Measurements from ENCODE around the gene FHOD3. TPM values are rescaled to one million over a fixed set of nuclear protein-coding genes. Genes with fewer than 3 reads are reported as not detected.

Gene FHOD3
- total and polyA plus RNA-seq, 2 donors (not counting 1 experiment from before 2014, with no cell fraction given) = not detected

GRCh38 chr18:36492604-36493329 lies 195.3 kb downstream of the FHOD3 start:
- no peak overlapping the region for H3K4me3 ChIP-seq (ENCODE audit: control extremely low read depth in 1 of 5, extremely low read depth in 1 of 5, insufficient read depth in 1 of 5, low read depth in 2 of 5, low read length in 4 of 5)
- no peaks in the 10 kb centered on the region for H3K9me3 ChIP-seq (ENCODE audit: control extremely low read depth in 1 of 3, control insufficient read depth in 2 of 3, insufficient read depth in 1 of 3, low read length in 2 of 3)
- Mint-ChIP-seq H3K4me1 (no peaks in the 10 kb centered on the region), H3K27me3 (peaks cover 23% of the 10 kb centered on the region), H3K4me3 (no peak overlapping the region), H3K27ac (no peak overlapping the region), H3K9me3 (ENCODE audit: insufficient read depth) (no peaks in the 10 kb centered on the region)
- WGBS (ENCODE audit: insufficient coverage) = 100% methylated on average over 1 of the region's 6 CpGs
- H3K27ac ChIP-seq (ENCODE audit: low read length in 2 of 2) = no peak overlapping the region
- no peak overlapping the region for H3K4me2 ChIP-seq (replicated peaks; ENCODE audit: low read depth, low read length, poor library complexity, severe bottlenecking)
- DNase-seq = no peak
- no peaks in the 10 kb centered on the region for H3K36me3 ChIP-seq (replicated peaks in 1 of 2; ENCODE audit: control extremely low read depth in 1 of 2, control insufficient read depth in 1 of 2, extremely low read depth in 1 of 2, insufficient read depth in 2 of 2, low read length in 1 of 2)
- no peaks in the 10 kb centered on the region for H4K20me1 ChIP-seq (ENCODE audit: control insufficient read depth, insufficient read depth, low read length, poor library complexity, severe bottlenecking)
- no peaks in the 10 kb centered on the region for H3K79me2 ChIP-seq (ENCODE audit: control insufficient read depth, insufficient read depth, low read length)
- H3K27me3 ChIP-seq (replicated peaks in 1 of 4; ENCODE audit: control extremely low read depth in 1 of 4, control insufficient read depth in 3 of 4, insufficient read depth in 4 of 4, low read length in 3 of 4) = peaks cover 0 to 7% (median 0%) of the 10 kb centered on the region in 4 experiments
- ChIA-PET CTCF (no interaction called here), POLR2A (no interaction called here)
- no peaks in the 10 kb centered on the region for H3K4me1 ChIP-seq (ENCODE audit: control insufficient read depth in 2 of 2, insufficient read depth in 2 of 2, low read length in 2 of 2)
- no peak overlapping the region for H3K9ac ChIP-seq (ENCODE audit: low read length)
- intact Hi-C loops (cut with micrococcal nuclease) = no loop called here
- TF ChIP-seq CTCF (IDR thresholded peaks at IDR 0.05) (no peak), EZH2 (IDR thresholded peaks at IDR 0.05; ENCODE audit: borderline replicate concordance, insufficient read depth, low read depth, low read length, poor library complexity, severe bottlenecking) (no peak)
- no peak overlapping the region for H2AFZ ChIP-seq (ENCODE audit: insufficient read depth, low read depth, low read length, poor library complexity, severe bottlenecking)
- no peak for ATAC-seq (ENCODE audit: low read depth)

- no peaks in the 10 kb centered on the region for H3K4me1 ChIP-seq (ENCODE audit: control insufficient read depth in 2 of 2, insufficient read depth in 2 of 2, low read length in 2 of 2)
- H3K36me3 ChIP-seq (replicated peaks in 1 of 2; ENCODE audit: control extremely low read depth in 1 of 2, control insufficient read depth in 1 of 2, extremely low read depth in 1 of 2, insufficient read depth in 2 of 2, low read length in 1 of 2) = no peaks in the 10 kb centered on the region
- no peaks in the 10 kb centered on the region for H3K4me1 Mint-ChIP-seq
- no peak overlapping the region for H3K9ac ChIP-seq (ENCODE audit: low read length)
- H3K4me3 Mint-ChIP-seq = no peak overlapping the region
- POLR2A ChIA-PET = no interaction called here
- no peak for ATAC-seq (ENCODE audit: low read depth)
- H3K9me3 Mint-ChIP-seq (ENCODE audit: insufficient read depth) = no peaks in the 10 kb centered on the region
- 89% methylated on average over 10 of the region's 15 CpGs for WGBS (ENCODE audit: insufficient coverage)
- DNase-seq = no peak
- no peaks in the 10 kb centered on the region for H4K20me1 ChIP-seq (ENCODE audit: control insufficient read depth, insufficient read depth, low read length, poor library complexity, severe bottlenecking)
- intact Hi-C loops (cut with micrococcal nuclease) = no loop called here
- CTCF ChIA-PET = no interaction called here
- no peak overlapping the region for H3K4me2 ChIP-seq (replicated peaks; ENCODE audit: low read depth, low read length, poor library complexity, severe bottlenecking)
- H2AFZ ChIP-seq (ENCODE audit: insufficient read depth, low read depth, low read length, poor library complexity, severe bottlenecking) = no peak overlapping the region
- H3K27me3 ChIP-seq (replicated peaks in 1 of 4; ENCODE audit: control extremely low read depth in 1 of 4, control insufficient read depth in 3 of 4, insufficient read depth in 4 of 4, low read length in 3 of 4) = peaks cover 0 to 7% (median 0%) of the 10 kb centered on the region in 4 experiments
- no peaks in the 10 kb centered on the region for H3K9me3 ChIP-seq (ENCODE audit: control extremely low read depth in 1 of 3, control insufficient read depth in 2 of 3, insufficient read depth in 1 of 3, low read length in 2 of 3)
- no peak overlapping the region for H3K27ac ChIP-seq (ENCODE audit: low read length in 2 of 2)
- no peak overlapping the region for H3K4me3 ChIP-seq (ENCODE audit: control extremely low read depth in 1 of 5, extremely low read depth in 1 of 5, insufficient read depth in 1 of 5, low read depth in 2 of 5, low read length in 4 of 5)
- no peaks in the 10 kb centered on the region for H3K79me2 ChIP-seq (ENCODE audit: control insufficient read depth, insufficient read depth, low read length)
- no peak overlapping the region for H3K27ac Mint-ChIP-seq
- peaks cover 18% of the 10 kb centered on the region for H3K27me3 Mint-ChIP-seq
- TF ChIP-seq CTCF (IDR thresholded peaks at IDR 0.05) (no peak), EZH2 (IDR thresholded peaks at IDR 0.05; ENCODE audit: borderline replicate concordance, insufficient read depth, low read depth, low read length, poor library complexity, severe bottlenecking) (no peak)
These were observed 196.0 kb downstream of the FHOD3 start for GRCh38 chr18:36493349-36494159.

All from B cell (primary cell).